Colonic mucosa (tissue), 4 donors: Measurements from ENCODE around the gene SOX5. TPM values are rescaled to one million over a fixed set of nuclear protein-coding genes. Genes with fewer than 3 reads are reported as not detected.

Source experiments
- DNase-seq: peaks from one replicate; pipeline ENCODE4 v3.0.0-alpha.2; 2020
- H3K27ac ChIP-seq: fragments of 200-600 bp; one replicate; pipeline ENCODE4 v1.8.0; 2021
- H3K27me3 ChIP-seq: fragments of 200-600 bp; one replicate; pipeline ENCODE4 v1.8.0; 2021
- H3K36me3 ChIP-seq: fragments of 200-600 bp; one replicate; pipeline ENCODE4 v1.8.0; 2021
- H3K4me1 ChIP-seq: fragments of 200-600 bp; one replicate; pipeline ENCODE4 v1.8.0; 2021; ENCODE audit warnings: mild to moderate bottlenecking
- H3K4me3 ChIP-seq: fragments of 200-600 bp; one replicate; pipeline ENCODE4 v1.8.0; 2021
- H3K9ac ChIP-seq, 2 donors: one replicate each; pipeline ENCODE4 v1.7.0; 2013; ENCODE audit warnings: control low read depth in 2 of 2, low read depth in 2 of 2, low read length in 2 of 2
- H3K9me3 ChIP-seq: fragments of 200-600 bp; one replicate; pipeline ENCODE4 v1.8.0; 2021
- CTCF ChIP-seq: fragments of 200-600 bp; IDR thresholded peaks from one replicate; pipeline ENCODE4 v1.8.0; 2022; ENCODE audit warnings: antibody characterized with exemption, mild to moderate bottlenecking
- intact Hi-C: fragments of 100-400 bp; cut with DNase I; formaldehyde crosslinking; loops from one replicate; pipeline ENCODE4 v1.14.1; 2022
- total RNA-seq, 2 donors: library from RNA; stranded (reverse); fragmentation: NEBNext Ultra II Directional in 1 of 2; extraction: Animal tissue kit (Norgen Biotek cat#: 25700) in 1 of 2; gene quantifications; one replicate each; pipeline ENCODE4 v1.2.1, GENCODE V29; 2021
- donor health status: healthy.
- donor health status: DM: no; HTN: no; CAD: no.
- donor health status: DM: no; HTN: no; CAD: no.

SOX5 gene
- total RNA-seq, 2 donors from 2014 or later = 1.1 to 1.6 TPM

GRCh38 chr12:23611320-23611719 lies 338.1 kb downstream of the SOX5 start:
- H3K36me3 ChIP-seq = no peaks in the 10 kb centered on the region
- H3K9me3 ChIP-seq = no peaks in the 10 kb centered on the region
- TF ChIP-seq CTCF = no peak
- no peak overlapping the region for H3K9ac ChIP-seq
- no peak overlapping the region for H3K4me3 ChIP-seq
- intact Hi-C loops = no loop called here
- no peak overlapping the region for H3K27ac ChIP-seq
- H3K27me3 ChIP-seq = no peaks in the 10 kb centered on the region
- no peaks in the 10 kb centered on the region for H3K4me1 ChIP-seq
- DNase-seq = no peak

- DNase-seq = no peak
- Histone ChIP-seq H3K36me3 (no peaks in the 10 kb centered on the region), H3K9me3 (no peaks in the 10 kb centered on the region), H3K4me1 (no peaks in the 10 kb centered on the region), H3K27ac (no peak overlapping the region), H3K4me3 (no peak overlapping the region), H3K27me3 (no peaks in the 10 kb centered on the region), H3K9ac (no peak overlapping the region)
- no peak for TF ChIP-seq CTCF
- intact Hi-C loops = no loop called here
Observed at GRCh38 chr12:23600919-23601318, 348.6 kb downstream of the SOX5 start.

- Histone ChIP-seq H3K4me1 (no peaks in the 10 kb centered on the region), H3K36me3 (no peaks in the 10 kb centered on the region), H3K4me3 (no peak overlapping the region), H3K9ac (no peak overlapping the region), H3K9me3 (no peaks in the 10 kb centered on the region), H3K27ac (no peak overlapping the region), H3K27me3 (no peaks in the 10 kb centered on the region)
- intact Hi-C loops = no loop called here
- DNase-seq = no peak
- TF ChIP-seq CTCF = no peak
Observed at GRCh38 chr12:23596568-23596967, 352.9 kb downstream of the SOX5 start.

- Histone ChIP-seq H3K36me3 (no peaks in the 10 kb centered on the region), H3K4me3 (no peak overlapping the region), H3K27me3 (no peaks in the 10 kb centered on the region), H3K9me3 (no peaks in the 10 kb centered on the region), H3K9ac (no peak overlapping the region), H3K27ac (no peak overlapping the region), H3K4me1 (no peaks in the 10 kb centered on the region)
- intact Hi-C loops = no loop called here
- no peak for TF ChIP-seq CTCF
- DNase-seq = no peak
Observed at GRCh38 chr12:23587833-23588559, 361.5 kb downstream of the SOX5 start.

- intact Hi-C loops = no loop called here
- Histone ChIP-seq H3K9ac (no peak overlapping the region), H3K27ac (no peak overlapping the region), H3K4me3 (no peak overlapping the region), H3K4me1 (no peaks in the 10 kb centered on the region), H3K36me3 (no peaks in the 10 kb centered on the region), H3K9me3 (no peaks in the 10 kb centered on the region), H3K27me3 (no peaks in the 10 kb centered on the region)
- TF ChIP-seq CTCF = no peak
- DNase-seq = no peak
Observed at GRCh38 chr12:23585782-23586163, 363.7 kb downstream of the SOX5 start.
